Caco-2 (cell line): Measurements from ENCODE around the gene TMEM233. TPM values are rescaled to one million over a fixed set of nuclear protein-coding genes. Genes with fewer than 3 reads are reported as not detected.

ENCODE experiments used
- BruUV-seq: library from RNA; stranded (reverse); fragments of 400-500 nt; replicated peaks from 2 replicates; lab custom pipeline; 2021; lab: Mats Ljungman, UMichigan
- CTCF ChIA-PET: fragments of 300-600 bp; sonication (Branson Sonifier 250); formaldehyde crosslinking; loops from one replicate; lab custom pipeline; 2022; ENCODE audit warnings: antibody characterized with exemption; lab: Charles Lee
- POLR2A ChIA-PET: fragments of 300-600 bp; sonication (Branson Sonifier 250); formaldehyde crosslinking; loops from one replicate; lab custom pipeline; 2022; ENCODE audit warnings: antibody characterized with exemption; lab: Charles Lee
- DNase-seq, 2 experiments: peaks; one replicate each; pipeline versions ENCODE4 v3.0.0 to v3.0.0-alpha.2; 2020 to 2022
- H3K27me3 ChIP-seq: replicated peaks from 2 replicates; pipeline ENCODE4 v1.6.0; 2011; ENCODE audit warnings: low read length; ENCODE audit not compliant: control insufficient read depth, insufficient read depth
- H3K36me3 ChIP-seq: 2 replicates; pipeline ENCODE4 v1.5.1; 2011; ENCODE audit warnings: low read length; ENCODE audit not compliant: control insufficient read depth, insufficient read depth
- H3K4me1 ChIP-seq: fragments of 250-450 bp; sonication (Bioruptor Pico); 2 replicates; pipeline ENCODE4 v1.5.1; 2020; ENCODE audit warnings: mild to moderate bottlenecking
- H3K4me3 ChIP-seq: 2 replicates; pipeline ENCODE4 v1.5.1; 2011; ENCODE audit warnings: low read depth, mild to moderate bottlenecking, control low read depth, low read length
- H3K9me3 ChIP-seq: fragments of 250-450 bp; sonication (Bioruptor Pico); 2 replicates; pipeline ENCODE4 v1.5.1; 2020; ENCODE audit warnings: mild to moderate bottlenecking, moderate library complexity
- H3K27ac Mint-ChIP-seq: one replicate; pipeline ENCODE4 v1.8.0; 2022; ENCODE audit warnings: mixed read lengths; ENCODE audit not compliant: unreplicated experiment
- H3K27me3 Mint-ChIP-seq: one replicate; pipeline ENCODE4 v1.8.0; 2022; ENCODE audit warnings: mixed read lengths; ENCODE audit not compliant: insufficient read depth, unreplicated experiment
- H3K36me3 Mint-ChIP-seq: one replicate; pipeline ENCODE4 v1.8.0; 2022; ENCODE audit warnings: mild to moderate bottlenecking, mixed read lengths; ENCODE audit not compliant: insufficient read depth, unreplicated experiment
- H3K4me1 Mint-ChIP-seq: one replicate; pipeline ENCODE4 v1.8.0; 2022; ENCODE audit warnings: low read depth, mixed read lengths; ENCODE audit not compliant: unreplicated experiment
- H3K4me3 Mint-ChIP-seq: one replicate; pipeline ENCODE4 v1.8.0; 2022; ENCODE audit warnings: mild to moderate bottlenecking, moderate library complexity, mixed read lengths; ENCODE audit not compliant: unreplicated experiment
- H3K9me3 Mint-ChIP-seq: one replicate; pipeline ENCODE4 v1.8.0; 2022; ENCODE audit warnings: mixed read lengths; ENCODE audit not compliant: unreplicated experiment
- CTCF ChIP-seq, 2 experiments: fragments of 200-600 bp in 1 of 2; IDR thresholded peaks; 1 replicate in 1 of 2; 2 replicates in 1 of 2; pipeline versions ENCODE4 v1.5.1 to v1.8.0; 2011 to 2022; ENCODE audit warnings: antibody characterized with exemption in 1 of 2, control low read depth in 1 of 2, inconsistent platforms in 1 of 2, low read depth in 1 of 2, low read length in 1 of 2, mild to moderate bottlenecking in 1 of 2, moderate library complexity in 1 of 2; ENCODE audit not compliant: insufficient read depth in 1 of 2, severe bottlenecking in 1 of 2, unreplicated experiment in 1 of 2
- intact Hi-C: fragments of 100-400 bp; cut with micrococcal nuclease; formaldehyde crosslinking; loops from one replicate; pipeline ENCODE4 v1.10.0; 2022; ENCODE audit not compliant: unreplicated experiment
- total RNA-seq: library from RNA; stranded (reverse); gene quantifications from 2 replicates; pipeline ENCODE4 v1.2.3, GENCODE V29; 2022

The TMEM233 gene
- total RNA-seq, 1 experiment from 2014 or later: not detected

- Mint-ChIP-seq H3K4me1 (no peaks in the 10 kb centered on the region), H3K36me3 (peaks cover 28% of the 10 kb centered on the region), H3K27me3 (no peaks in the 10 kb centered on the region), H3K4me3 (no peak overlapping the region), H3K9me3 (no peaks in the 10 kb centered on the region), H3K27ac (no peak overlapping the region)
- Histone ChIP-seq H3K27me3 (no peaks in the 10 kb centered on the region), H3K9me3 (no peaks in the 10 kb centered on the region), H3K4me3 (no peak overlapping the region), H3K4me1 (peaks cover 25% of the 10 kb centered on the region), H3K36me3 (no peaks in the 10 kb centered on the region)
- intact Hi-C loops: no loop called here
- ChIA-PET CTCF (interaction anchor here (1.2 kb wide), 1 partner anchor 18 kb away, joined by 3 read pairs; no protein-coding TSS in a partner anchor), POLR2A (no interaction called here)
- BruUV-seq: no TSS peak
- no peak for TF ChIP-seq CTCF (IDR thresholded peaks at IDR 0.05; ENCODE audit: insufficient read depth in 1 of 2, low read depth in 1 of 2, low read length in 1 of 2, severe bottlenecking in 1 of 2, unreplicated experiment in 1 of 2)
- no peak for DNase-seq
Observed at GRCh38 chr12:119684711-119685369, 91.3 kb downstream of the TMEM233 start.

- ChIA-PET POLR2A (no interaction called here), CTCF (no interaction called here)
Observed at GRCh38 chr12:119685375-119685774, 91.8 kb downstream of the TMEM233 start.

GRCh38 chr12:119686355-119686754, 92.8 kb downstream of the TMEM233 start:
- CTCF ChIA-PET: interaction anchor here (1.0 kb wide), 1 partner anchor 9 kb away, joined by 3 read pairs; no protein-coding TSS in a partner anchor
- BruUV-seq: no TSS peak
- intact Hi-C loops: no loop called here
- Histone ChIP-seq H3K4me3 (no peak overlapping the region), H3K9me3 (no peaks in the 10 kb centered on the region), H3K27me3 (no peaks in the 10 kb centered on the region), H3K4me1 (peaks cover 25% of the 10 kb centered on the region), H3K36me3 (no peaks in the 10 kb centered on the region)
- Mint-ChIP-seq H3K27ac (no peak overlapping the region), H3K9me3 (no peaks in the 10 kb centered on the region), H3K27me3 (no peaks in the 10 kb centered on the region), H3K4me1 (no peaks in the 10 kb centered on the region), H3K36me3 (peaks cover 25% of the 10 kb centered on the region), H3K4me3 (no peak overlapping the region)
- POLR2A ChIA-PET: no interaction called here
- no peak for DNase-seq
- TF ChIP-seq CTCF (IDR thresholded peaks at IDR 0.05; ENCODE audit: insufficient read depth in 1 of 2, low read depth in 1 of 2, low read length in 1 of 2, severe bottlenecking in 1 of 2, unreplicated experiment in 1 of 2): no peak

More at GRCh38 chr12:119685375-119685774, 91.8 kb downstream of the TMEM233 start:
- H3K27me3 Mint-ChIP-seq: no peaks in the 10 kb centered on the region
- no peaks in the 10 kb centered on the region for H3K36me3 ChIP-seq
- BruUV-seq: no TSS peak
- H3K27ac Mint-ChIP-seq: no peak overlapping the region
- no peak for DNase-seq
- no peaks in the 10 kb centered on the region for H3K9me3 Mint-ChIP-seq
- H3K36me3 Mint-ChIP-seq: peaks cover 28% of the 10 kb centered on the region
- intact Hi-C loops: no loop called here
- H3K4me3 ChIP-seq: no peak overlapping the region
- H3K4me1 Mint-ChIP-seq: no peaks in the 10 kb centered on the region
- no peak for TF ChIP-seq CTCF (IDR thresholded peaks at IDR 0.05; ENCODE audit: insufficient read depth in 1 of 2, low read depth in 1 of 2, low read length in 1 of 2, severe bottlenecking in 1 of 2, unreplicated experiment in 1 of 2)
- no peaks in the 10 kb centered on the region for H3K27me3 ChIP-seq
- H3K4me1 ChIP-seq: peaks cover 25% of the 10 kb centered on the region
- no peak overlapping the region for H3K4me3 Mint-ChIP-seq
- no peaks in the 10 kb centered on the region for H3K9me3 ChIP-seq
